Cardiac fibroblast (primary cell): ENCODE measurements around the gene DPYD.

Source experiments
- DNase-seq, 2 donors: peaks; one replicate each; pipeline versions ENCODE4 v3.0.0 to v3.0.0-alpha.2; 2010; ENCODE audit warnings: low read depth in 2 of 2
- H3K4me3 ChIP-seq, 2 donors: replicated peaks in 1 of 2; 1 replicate in 1 of 2; 2 replicates in 1 of 2; pipeline ENCODE4 v1.5.1; 2011; ENCODE audit warnings: low read depth in 2 of 2, low read length in 2 of 2, mild to moderate bottlenecking in 2 of 2, moderate library complexity in 1 of 2
- TF ChIP-seq, protein P1 (sequence below): IDR thresholded peaks from one replicate; pipeline ENCODE4 v1.5.1; 2011; ENCODE audit warnings: low read depth, mild to moderate bottlenecking, low read length, inconsistent platforms

Gene DPYD

DNA sequence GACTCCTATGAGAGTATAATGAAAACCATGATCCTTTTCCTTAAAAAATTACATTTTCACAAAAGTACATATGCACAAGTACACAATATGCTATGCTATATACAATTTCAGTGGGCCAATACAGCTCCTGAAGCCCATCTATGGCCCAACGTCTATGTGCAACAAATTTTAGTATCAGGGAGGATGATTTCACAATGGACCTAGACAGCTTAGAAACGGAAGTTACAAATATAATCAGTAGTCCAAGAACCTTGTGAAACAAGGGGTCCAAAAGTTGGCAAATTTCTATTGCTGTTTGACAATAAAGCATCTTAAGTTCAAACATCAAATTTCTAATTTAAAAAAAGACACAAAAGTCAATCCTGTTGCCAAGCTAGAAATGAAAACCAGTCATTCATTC is 87.0 kb downstream of the DPYD start:
- H3K4me3 ChIP-seq: no peak overlapping the region
- DNase-seq: no peak
- TF ChIP-seq, protein P1, sequence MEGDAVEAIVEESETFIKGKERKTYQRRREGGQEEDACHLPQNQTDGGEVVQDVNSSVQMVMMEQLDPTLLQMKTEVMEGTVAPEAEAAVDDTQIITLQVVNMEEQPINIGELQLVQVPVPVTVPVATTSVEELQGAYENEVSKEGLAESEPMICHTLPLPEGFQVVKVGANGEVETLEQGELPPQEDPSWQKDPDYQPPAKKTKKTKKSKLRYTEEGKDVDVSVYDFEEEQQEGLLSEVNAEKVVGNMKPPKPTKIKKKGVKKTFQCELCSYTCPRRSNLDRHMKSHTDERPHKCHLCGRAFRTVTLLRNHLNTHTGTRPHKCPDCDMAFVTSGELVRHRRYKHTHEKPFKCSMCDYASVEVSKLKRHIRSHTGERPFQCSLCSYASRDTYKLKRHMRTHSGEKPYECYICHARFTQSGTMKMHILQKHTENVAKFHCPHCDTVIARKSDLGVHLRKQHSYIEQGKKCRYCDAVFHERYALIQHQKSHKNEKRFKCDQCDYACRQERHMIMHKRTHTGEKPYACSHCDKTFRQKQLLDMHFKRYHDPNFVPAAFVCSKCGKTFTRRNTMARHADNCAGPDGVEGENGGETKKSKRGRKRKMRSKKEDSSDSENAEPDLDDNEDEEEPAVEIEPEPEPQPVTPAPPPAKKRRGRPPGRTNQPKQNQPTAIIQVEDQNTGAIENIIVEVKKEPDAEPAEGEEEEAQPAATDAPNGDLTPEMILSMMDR: no peak

DNA sequence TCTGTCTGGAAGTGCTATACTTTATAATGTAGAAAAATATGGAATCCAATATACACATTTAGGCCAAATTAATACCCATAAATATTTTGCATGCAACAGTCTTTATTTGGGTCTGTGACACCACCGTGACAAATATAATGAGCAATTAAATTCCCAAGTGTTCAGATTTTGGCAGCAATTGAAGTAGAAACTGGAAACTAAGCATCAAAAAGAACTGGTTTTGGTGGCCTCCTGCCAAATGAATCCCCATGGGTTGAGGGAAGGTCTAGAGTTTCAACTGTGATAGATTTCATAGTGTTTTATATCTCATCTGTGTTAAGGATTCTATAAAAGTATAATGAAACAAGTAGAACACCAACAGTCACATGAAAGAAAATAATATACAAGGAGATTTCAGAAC is 88.4 kb downstream of the DPYD start:
- DNase-seq: peak; percentile 69 to 76
- H3K4me3 ChIP-seq: no peak overlapping the region

DNA sequence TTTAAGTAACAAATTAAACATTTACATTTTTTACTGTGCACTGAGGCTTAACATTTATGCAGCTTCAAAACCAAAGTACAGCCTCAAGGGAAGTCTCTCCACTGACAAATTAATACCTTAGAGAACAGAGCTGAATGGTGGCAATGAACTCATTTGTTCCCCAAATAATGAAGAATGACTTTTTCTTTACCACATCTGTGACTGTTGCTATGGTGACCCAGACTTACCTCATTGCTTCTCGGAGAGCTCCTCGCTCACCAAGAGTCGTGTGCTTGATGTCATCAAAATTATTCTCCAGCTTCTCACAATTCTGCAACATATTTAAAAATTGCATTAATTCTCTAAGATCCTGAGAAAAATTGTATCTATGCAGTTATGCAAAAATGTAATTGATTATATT is 92.9 kb downstream of the DPYD start:
- DNase-seq: no peak
- TF ChIP-seq, protein P1: no peak
- no peak overlapping the region for H3K4me3 ChIP-seq

More for the DNA sequence above, 88.4 kb downstream of the DPYD start:
- TF ChIP-seq, protein P1: no peak

DNA sequence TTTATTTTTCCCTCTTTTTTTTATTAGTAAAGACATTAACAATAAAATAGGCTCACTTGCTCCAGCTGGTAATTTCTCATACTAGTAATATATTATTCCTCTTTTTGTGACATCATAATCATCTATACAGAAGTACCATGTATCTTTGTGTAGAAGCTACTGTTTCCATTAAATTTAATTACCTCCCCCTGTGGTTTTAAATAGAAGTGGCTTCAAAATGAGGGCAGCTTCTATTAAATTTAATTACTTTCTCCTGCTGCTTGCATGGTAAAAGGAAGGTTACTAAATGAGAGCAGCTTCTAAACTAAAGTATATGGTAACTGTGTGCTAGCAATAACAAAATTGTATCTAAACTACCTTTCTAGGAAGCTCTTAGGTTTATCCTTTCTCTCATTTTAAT is 94.0 kb downstream of the DPYD start:
- TF ChIP-seq, protein P1: no peak

DNA sequence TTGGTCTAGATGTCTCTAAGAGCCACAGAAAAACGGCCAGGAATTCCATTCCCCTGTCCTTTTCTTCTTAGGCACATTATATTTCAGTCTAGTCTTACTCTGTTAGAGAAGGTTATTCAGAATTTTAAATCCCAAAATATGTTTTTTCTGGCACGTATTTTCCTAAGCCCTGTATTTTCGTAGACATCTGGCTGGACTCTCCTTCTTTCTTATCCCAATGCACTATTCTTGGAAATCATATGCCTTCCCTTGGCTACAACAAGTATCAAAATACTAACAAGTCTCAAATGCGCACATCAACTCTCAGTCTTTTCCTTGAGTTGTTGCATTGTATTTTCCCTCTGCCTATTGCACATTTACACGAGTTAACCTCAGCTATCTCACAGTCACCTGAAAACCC is 96.2 kb downstream of the DPYD start:
- no peak for DNase-seq
- H3K4me3 ChIP-seq: no peak overlapping the region
- TF ChIP-seq, protein P1: no peak

More for the DNA sequence above, 94.0 kb downstream of the DPYD start:
- H3K4me3 ChIP-seq: no peak overlapping the region
- no peak for DNase-seq

DNA sequence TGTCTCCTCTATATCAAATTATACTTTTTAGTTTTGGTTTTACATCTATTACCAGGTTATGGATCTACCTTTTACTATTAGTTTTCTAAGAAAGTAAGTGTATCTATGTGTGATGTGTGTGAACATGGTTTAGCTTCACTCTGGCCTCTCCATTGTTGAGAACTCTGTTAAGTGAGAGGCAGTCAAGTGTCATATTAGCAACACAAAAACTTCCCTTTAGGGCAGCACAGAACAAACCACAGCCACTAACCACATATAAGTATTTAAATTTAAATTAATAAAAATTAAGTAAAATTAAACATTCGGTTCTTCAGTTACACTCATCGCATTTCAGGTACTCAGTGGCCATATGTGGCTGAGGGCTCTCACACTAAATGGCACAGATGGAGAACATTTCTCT is 96.6 kb downstream of the DPYD start:
- H3K4me3 ChIP-seq: no peak overlapping the region
- TF ChIP-seq, protein P1: no peak
- DNase-seq: no peak

DNA sequence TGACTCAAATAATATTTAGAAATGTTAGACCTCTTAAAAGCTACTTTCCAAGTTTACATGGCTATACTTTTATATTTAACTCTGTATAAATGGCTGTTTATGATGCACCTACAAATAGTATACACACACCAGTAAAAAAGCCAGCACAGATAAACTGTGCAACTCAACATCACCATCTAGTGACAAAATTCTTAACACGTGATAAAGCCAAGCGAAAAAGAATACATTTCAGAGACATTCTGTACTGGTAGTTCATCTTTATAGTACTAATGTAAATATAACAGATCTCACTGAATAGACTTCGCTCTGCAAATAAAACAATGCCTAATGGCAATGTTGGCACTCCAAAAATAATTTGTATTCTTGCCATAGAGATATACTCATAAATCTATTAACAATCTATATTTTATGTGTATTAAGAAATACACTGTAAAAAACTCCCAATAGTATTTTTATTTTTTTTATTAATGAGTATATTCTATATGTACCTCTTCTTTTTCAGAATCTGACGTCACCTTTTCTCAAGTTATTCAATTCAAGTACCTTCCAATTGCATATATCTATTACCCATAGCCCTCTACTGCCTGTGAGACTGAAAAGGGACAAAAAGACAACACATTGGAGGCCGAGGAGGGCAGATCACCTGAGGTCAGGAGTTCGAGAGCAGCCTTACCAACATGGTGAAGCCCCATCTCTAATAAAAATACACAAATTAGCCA is 100.2 kb downstream of the DPYD start:
- no peak overlapping the region for H3K4me3 ChIP-seq
- peak; percentile 60 to 71 for DNase-seq
- TF ChIP-seq, protein P1: peak; percentile 46
